ENCODE measurements around the gene ALDH1A1.

DNA sequence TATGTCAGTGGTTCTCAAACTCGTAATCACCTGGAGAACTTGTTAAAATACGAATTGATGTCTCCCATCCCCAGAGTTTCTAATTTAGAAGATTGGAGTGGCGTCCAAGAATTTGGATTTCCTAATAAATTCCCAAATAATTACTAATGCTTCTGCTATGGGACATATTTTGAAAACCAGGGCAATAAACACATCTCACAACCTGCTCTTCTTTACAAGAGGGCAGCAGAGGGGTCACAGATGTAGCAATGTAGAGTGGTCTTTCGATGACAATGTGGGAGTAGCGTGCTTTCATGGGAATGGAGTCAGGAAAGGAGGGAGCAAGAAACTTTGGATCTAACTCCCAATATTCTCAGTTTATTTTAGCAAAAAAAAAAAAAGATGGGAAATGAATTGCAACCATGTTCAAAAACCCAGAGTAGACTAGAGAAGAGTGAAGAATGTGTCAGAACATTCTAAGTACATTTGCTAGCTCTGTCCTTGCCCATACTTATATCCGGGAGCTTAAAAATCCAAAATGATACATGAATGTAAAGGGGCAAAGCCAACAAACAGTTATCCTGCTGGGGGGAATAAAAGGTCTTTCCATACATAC, 33.8 kb upstream of the ALDH1A1 start:
- TF ChIP-seq POLR2A (IDR thresholded peaks at IDR 0.05; ENCODE audit: extremely low read depth, insufficient read length): no peak
- TF ChIP-seq, protein P1, sequence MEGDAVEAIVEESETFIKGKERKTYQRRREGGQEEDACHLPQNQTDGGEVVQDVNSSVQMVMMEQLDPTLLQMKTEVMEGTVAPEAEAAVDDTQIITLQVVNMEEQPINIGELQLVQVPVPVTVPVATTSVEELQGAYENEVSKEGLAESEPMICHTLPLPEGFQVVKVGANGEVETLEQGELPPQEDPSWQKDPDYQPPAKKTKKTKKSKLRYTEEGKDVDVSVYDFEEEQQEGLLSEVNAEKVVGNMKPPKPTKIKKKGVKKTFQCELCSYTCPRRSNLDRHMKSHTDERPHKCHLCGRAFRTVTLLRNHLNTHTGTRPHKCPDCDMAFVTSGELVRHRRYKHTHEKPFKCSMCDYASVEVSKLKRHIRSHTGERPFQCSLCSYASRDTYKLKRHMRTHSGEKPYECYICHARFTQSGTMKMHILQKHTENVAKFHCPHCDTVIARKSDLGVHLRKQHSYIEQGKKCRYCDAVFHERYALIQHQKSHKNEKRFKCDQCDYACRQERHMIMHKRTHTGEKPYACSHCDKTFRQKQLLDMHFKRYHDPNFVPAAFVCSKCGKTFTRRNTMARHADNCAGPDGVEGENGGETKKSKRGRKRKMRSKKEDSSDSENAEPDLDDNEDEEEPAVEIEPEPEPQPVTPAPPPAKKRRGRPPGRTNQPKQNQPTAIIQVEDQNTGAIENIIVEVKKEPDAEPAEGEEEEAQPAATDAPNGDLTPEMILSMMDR (IDR thresholded peaks at IDR 0.05; ENCODE audit: low read depth, low read length): no peak
- TF ChIP-seq, protein P2, sequence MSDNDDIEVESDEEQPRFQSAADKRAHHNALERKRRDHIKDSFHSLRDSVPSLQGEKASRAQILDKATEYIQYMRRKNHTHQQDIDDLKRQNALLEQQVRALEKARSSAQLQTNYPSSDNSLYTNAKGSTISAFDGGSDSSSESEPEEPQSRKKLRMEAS (IDR thresholded peaks at IDR 0.05; ENCODE audit: low read depth, low read length): no peak
- no peak for TF ChIP-seq MYC (IDR thresholded peaks at IDR 0.05; ENCODE audit: low read depth, low read length)

Data from NB4 (cell line).